HepG2 (cell line): Measurements from ENCODE around the gene TRDMT1. TPM values are rescaled to one million over a fixed set of nuclear protein-coding genes. Genes with fewer than 3 reads are reported as not detected.
"Not testable (repeated sequence)": the region's sequence is repeated elsewhere in the genome, so short reads cannot be mapped to it uniquely, and the experiment has no call there.

ENCODE experiments used
- ATAC-seq: fragments of 200-7000 bp; cut with Tn5 transposase; 3 replicates; pipeline ENCODE4 v1.9.1; 2020; ENCODE audit warnings: mild to moderate bottlenecking, moderate library complexity
- BruUV-seq: library from RNA; stranded (reverse); fragments of 400-500 nt; replicated peaks from 2 replicates; lab custom pipeline; 2021; lab: Mats Ljungman, UMichigan
- CTCF ChIA-PET: fragments of 300-600 bp; formaldehyde crosslinking; extraction: SDS; loops from one replicate; lab custom pipeline; 2021; ENCODE audit warnings: low total read pairs, inconsistent platforms, low intra/inter-chr PET ratio; lab: Yijun Ruan, JAX
- POLR2A ChIA-PET: fragments of 350-600 bp; sonication (Branson Sonifier 250); formaldehyde crosslinking; loops from one replicate; lab custom pipeline; 2020; ENCODE audit warnings: antibody characterized with exemption, inconsistent platforms; lab: Yijun Ruan, JAX
- DNase-seq: peaks from one replicate; pipeline ENCODE4 v3.0.0-alpha.2; 2015; ENCODE audit warnings: low spot score
- FAIRE-seq: peaks from 3 replicates; lab custom pipeline; 2011; peaks lifted over from hg19 to GRCh38; lab: Jason Lieb, UNC
- H2AFZ ChIP-seq: one replicate; pipeline ENCODE4 v1.6.1; 2011; ENCODE audit warnings: low read length, inconsistent platforms
- H3K27ac ChIP-seq: fragments of 300-600 bp; 3 replicates; pipeline ENCODE4 v1.8.0; 2011; ENCODE audit warnings: mixed run types, mild to moderate bottlenecking, mixed read lengths, low read length, inconsistent platforms; ENCODE audit not compliant: insufficient read depth; ENCODE audit errors: extremely low read length
- H3K27me3 ChIP-seq, 2 experiments: fragments of 200-600 bp in 1 of 2; 2 replicates in 1 of 2; 3 replicates in 1 of 2; pipeline versions ENCODE4 v1.6.0 to v1.8.0; 2011; ENCODE audit warnings: low read length in 2 of 2, mild to moderate bottlenecking in 2 of 2, moderate library complexity in 2 of 2, inconsistent platforms in 1 of 2; ENCODE audit not compliant: insufficient read depth in 2 of 2, control insufficient read depth in 1 of 2
- H3K36me3 ChIP-seq, 2 experiments: fragments of 200-600 bp in 1 of 2; replicated peaks in 1 of 2; 2 replicates in 1 of 2; 3 replicates in 1 of 2; pipeline versions ENCODE4 v1.5.1 to v1.8.0; 2011; ENCODE audit warnings: low read length in 2 of 2, inconsistent platforms in 1 of 2; ENCODE audit not compliant: insufficient read depth in 2 of 2, control insufficient read depth in 1 of 2
- H3K4me1 ChIP-seq: 2 replicates; pipeline ENCODE4 v1.5.1; 2012; ENCODE audit warnings: low read length, inconsistent platforms; ENCODE audit not compliant: insufficient read depth
- H3K4me2 ChIP-seq: 2 replicates; pipeline ENCODE4 v1.6.0; 2011; ENCODE audit warnings: low read depth, low read length, inconsistent platforms
- H3K4me3 ChIP-seq, 3 experiments: fragments of 200-600 bp in 1 of 3; sonication (generic), shearing (Covaris generic) in 1 of 3; replicated peaks in 1 of 3; 2 replicates each; pipeline ENCODE4 v1.5.1; 2011 to 2016; ENCODE audit warnings: low read length in 3 of 3, inconsistent platforms in 2 of 3, low read depth in 2 of 3, mild to moderate bottlenecking in 2 of 3, control low read depth in 1 of 3, mixed read lengths in 1 of 3; ENCODE audit not compliant: insufficient read depth in 1 of 3
- H3K79me2 ChIP-seq: one replicate; pipeline ENCODE4 v1.6.1; 2011; ENCODE audit warnings: low read length, inconsistent platforms; ENCODE audit not compliant: insufficient read depth
- H3K9ac ChIP-seq: 2 replicates; pipeline ENCODE4 v1.6.0; 2011; ENCODE audit warnings: mild to moderate bottlenecking, low read depth, low read length, inconsistent platforms; ENCODE audit not compliant: insufficient read depth
- H3K9me3 ChIP-seq: 2 replicates; pipeline ENCODE4 v1.5.1; 2012; ENCODE audit warnings: mild to moderate bottlenecking, low read length
- H4K20me1 ChIP-seq: 2 replicates; pipeline ENCODE4 v1.6.0; 2011; ENCODE audit warnings: inconsistent platforms, mild to moderate bottlenecking, low read length, moderate library complexity; ENCODE audit not compliant: insufficient read depth
- RAD51 ChIP-seq: fragments of 450-650 bp; IDR thresholded peaks from 2 replicates; pipeline ENCODE4 v1.6.1; 2016; ENCODE audit warnings: borderline replicate concordance
- RFX1 ChIP-seq: fragments of 450-650 bp; IDR thresholded peaks from 2 replicates; pipeline ENCODE4 v1.6.1; 2017
- SUZ12 ChIP-seq: fragments of 150-350 bp; IDR thresholded peaks from 2 replicates; pipeline ENCODE4 v1.6.1; 2014; ENCODE audit warnings: low read depth, low read length
- ZBTB26 ChIP-seq: IDR thresholded peaks from 2 replicates; pipeline ENCODE4 v1.6.1; 2016; ENCODE audit warnings: missing compliant biosample characterization, missing genetic modification reagents, borderline replicate concordance
- ZMYM2 ChIP-seq: sonication (generic); formaldehyde crosslinking; IDR thresholded peaks from 2 replicates; pipeline ENCODE4 v1.8.0; 2022; ENCODE audit warnings: mild to moderate bottlenecking, missing genetic modification reagents
- ZNF142 ChIP-seq: sonication (generic); formaldehyde crosslinking; IDR thresholded peaks from 2 replicates; pipeline ENCODE4 v1.4.0; 2020; ENCODE audit warnings: missing genetic modification reagents
- ZNF24 ChIP-seq: fragments of 450-650 bp; IDR thresholded peaks from 2 replicates; pipeline ENCODE4 v1.6.1; 2017; ENCODE audit warnings: antibody characterized with exemption, mild to moderate bottlenecking
- ZNF784 ChIP-seq: sonication (generic); formaldehyde crosslinking; IDR thresholded peaks from 2 replicates; pipeline ENCODE4 v1.5.1; 2020; ENCODE audit warnings: missing genetic modification reagents, mild to moderate bottlenecking, borderline replicate concordance
- WGBS: methylation state at CpG from one replicate; pipeline ENCODE4 v1.1.6; 2017; ENCODE audit warnings: low lambda C conversion rate; 5-methylcytosine and 5-hydroxymethylcytosine counted together
- in situ Hi-C: cut with HindIII; loops from 2 replicates; pipeline ENCODE4 v1.10.0; 2017; ENCODE audit warnings: low pct_unique_long_range_greater_than_20kb; ENCODE audit not compliant: extremely low pct_ligation_motif_present
- intact Hi-C: fragments of 100-400 bp; cut with micrococcal nuclease; formaldehyde crosslinking; loops from one replicate; pipeline ENCODE4 v1.10.0; 2022; ENCODE audit not compliant: unreplicated experiment
- polyA plus RNA-seq, 8 experiments: library from polyadenylated mRNA; depleted of rRNA in 3 of 8; stranded (reverse) in 7 of 8; unstranded in 1 of 8; fragments of >200 nt; fragmentation: Illumina TruSeq in 4 of 8; extraction: Trizol in 4 of 8; gene quantifications; 2 replicates each; pipeline versions ENCODE4 v1.2.1 to v1.2.3, GENCODE V29; 2011 to 2016; ENCODE audit warnings: low read depth in 4 of 8, missing spikeins in 1 of 8, mixed read lengths in 1 of 8; ENCODE audit not compliant: insufficient read depth in 1 of 8
- total RNA-seq, 5 experiments: library from RNA; depleted of rRNA; stranded (reverse); fragments of >200 nt; fragmentation: Illumina TruSeq; extraction: Trizol; gene quantifications; 2 replicates each; pipeline ENCODE4 v1.2.3, GENCODE V29; 2016; ENCODE audit warnings: low read depth in 1 of 5

TRDMT1 gene
- total and polyA plus RNA-seq, 2 of the 13 experiments (the other 11 are each of a cell fraction or from before 2014, with no cell fraction given), result 2.0 to 3.0 TPM

- TF ChIP-seq ZBTB26 (CRISPR knock-in tag) (no peak), SUZ12 (no peak)
These were observed 85.8 kb downstream of the TRDMT1 start (continued) for GRCh38 chr10:17115683-17116082.

- ATAC-seq, H3K79me2 ChIP-seq, FAIRE-seq, H3K27me3 ChIP-seq, H3K4me2 ChIP-seq, H3K27ac ChIP-seq, H3K9ac ChIP-seq, CTCF ChIA-PET, DNase-seq, POLR2A ChIA-PET, H3K9me3 ChIP-seq, H4K20me1 ChIP-seq, in situ Hi-C loops, H3K36me3 ChIP-seq, BruUV-seq, H3K4me3 ChIP-seq, H2AFZ ChIP-seq, intact Hi-C loops: not testable (repeated sequence)
- WGBS, result 72% methylated on average over 10 of the region's 13 CpGs
- H3K4me1 ChIP-seq, result peaks cover 16% of the 10 kb centered on the region
These were observed 86.5 kb downstream of the TRDMT1 start for GRCh38 chr10:17114878-17115444.

GRCh38 chr10:17113889-17114540, 87.5 kb downstream of the TRDMT1 start:
- Histone ChIP-seq H3K79me2 (no peaks in the 10 kb centered on the region), H2AFZ (no peak overlapping the region), H3K27ac (no peak overlapping the region), H3K4me1 (peaks cover 7% of the 10 kb centered on the region), H3K27me3 (no peaks in the 10 kb centered on the region), H4K20me1 (no peaks in the 10 kb centered on the region), H3K9me3 (no peaks in the 10 kb centered on the region), H3K4me3 (no peak overlapping the region), H3K9ac (no peak overlapping the region), H3K4me2 (no peak overlapping the region), H3K36me3 (no peaks in the 10 kb centered on the region)
- intact Hi-C loops, result no loop called here
- no TSS peak for BruUV-seq
- CTCF ChIA-PET, result no interaction called here
- FAIRE-seq (no peak), ATAC-seq (no peak), DNase-seq (no peak)
- WGBS, result 53% methylated on average over 5 of the region's 7 CpGs
- in situ Hi-C loops, result no loop called here
- POLR2A ChIA-PET, result no interaction called here
- TF ChIP-seq RFX1, result no peak
- TF ChIP-seq ZNF24, result no peak
- TF ChIP-seq ZNF142 (CRISPR knock-in tag), result no peak
- TF ChIP-seq ZNF784, result no peak
- TF ChIP-seq ZMYM2 (CRISPR knock-in tag), result no peak
- no peak for TF ChIP-seq RAD51
